HG03565 (cell line): ENCODE results near the gene SLC34A1.
"Not testable (repeated sequence)": the region's sequence is repeated elsewhere in the genome, so short reads cannot be mapped to it uniquely, and the experiment has no call there.

Source experiments
- ATAC-seq: cut with Tn5 transposase; IDR thresholded peaks from one replicate; pipeline ENCODE4 v1.9.1; 2021; ENCODE audit warnings: mild to moderate bottlenecking, moderate library complexity; ENCODE audit not compliant: unreplicated experiment

The SLC34A1 gene

GRCh38 chr5:177384134-177384533 is at the start of gene SLC34A1:
Gene SLC34A1, plus strand, starts transcription at chr5:177384434. Its CDS starts 1,308 bp downstream, at chr5:177385742.
- ATAC-seq: no peak

- no peak for ATAC-seq
Measured at GRCh38 chr5:177334781-177335700, 49.2 kb upstream of the SLC34A1 start.

- no peak for ATAC-seq
Measured at GRCh38 chr5:177335701-177336065, 48.6 kb upstream of the SLC34A1 start.

- ATAC-seq: no peak
Measured at GRCh38 chr5:177336112-177336511, 48.1 kb upstream of the SLC34A1 start.

- no peak for ATAC-seq
Measured at GRCh38 chr5:177336603-177337494, 47.4 kb upstream of the SLC34A1 start.

- no peak for ATAC-seq
Measured at GRCh38 chr5:177338251-177339106, 45.8 kb upstream of the SLC34A1 start.

- ATAC-seq: no peak
Measured at GRCh38 chr5:177339107-177339638, 45.1 kb upstream of the SLC34A1 start.

GRCh38 chr5:177343000-177343399 is 41.2 kb upstream of the SLC34A1 start:
- not testable (repeated sequence) for ATAC-seq

GRCh38 chr5:177343777-177344176 is 40.5 kb upstream of the SLC34A1 start:
- ATAC-seq: no peak

GRCh38 chr5:177344891-177345290 is 39.3 kb upstream of the SLC34A1 start:
- ATAC-seq: no peak

- ATAC-seq: no peak
Measured at GRCh38 chr5:177346820-177347219, 37.4 kb upstream of the SLC34A1 start.

GRCh38 chr5:177347699-177348098 is 36.5 kb upstream of the SLC34A1 start:
- ATAC-seq: no peak

- ATAC-seq: no peak
Measured at GRCh38 chr5:177349362-177349647, 34.9 kb upstream of the SLC34A1 start.

- ATAC-seq: no peak
Measured at GRCh38 chr5:177349762-177350161, 34.5 kb upstream of the SLC34A1 start.

GRCh38 chr5:177350776-177351391 is 33.4 kb upstream of the SLC34A1 start:
- ATAC-seq: peak; percentile 12

- peak; percentile 80 for ATAC-seq
Measured at GRCh38 chr5:177351392-177352329, 32.6 kb upstream of the SLC34A1 start, which contains the start of gene LMAN2. Gene LMAN2, minus strand, starts transcription at chr5:177351668. Its CDS starts 21 bp downstream, at chr5:177351647.

- no peak for ATAC-seq
Measured at GRCh38 chr5:177353093-177353492, 31.1 kb upstream of the SLC34A1 start.

- ATAC-seq: no peak
Measured at GRCh38 chr5:177354256-177354655, 30.0 kb upstream of the SLC34A1 start.

- ATAC-seq: no peak
Measured at GRCh38 chr5:177354711-177355110, 29.5 kb upstream of the SLC34A1 start.
